ENCODE measurements around the gene MYO1E.

MYO1E gene

GRCh38 chr15:59178151-59178695 lies 194.4 kb downstream of the MYO1E start:
- Histone ChIP-seq H3K9me2 (replicated peaks; ENCODE audit: insufficient read depth, low read length) (no peaks in the 10 kb centered on the region), H4K20me1 (ENCODE audit: low read depth, low read length) (no peaks in the 10 kb centered on the region), H3K79me2 (ENCODE audit: insufficient read depth, low read length) (no peaks in the 10 kb centered on the region), H3K27me3 (ENCODE audit: low read length) (no peaks in the 10 kb centered on the region), H3K36me3 (ENCODE audit: low read length) (peaks cover 76% of the 10 kb centered on the region), H3K9ac (ENCODE audit: low read length) (no peak overlapping the region), H3K27ac (ENCODE audit: low read depth, low read length) (no peak overlapping the region), H2AFZ (ENCODE audit: low read depth, low read length, severe bottlenecking) (no peak overlapping the region), H3K4me3 (ENCODE audit: insufficient read depth, low read length, poor library complexity, severe bottlenecking) (no peak overlapping the region), H3K4me2 (ENCODE audit: low read depth, low read length, poor library complexity, severe bottlenecking) (no peak overlapping the region), H3F3A (ENCODE audit: insufficient read depth) (peaks cover 22% of the 10 kb centered on the region), H3K9me3 (ENCODE audit: insufficient read depth, low read length) (no peaks in the 10 kb centered on the region)
- TF ChIP-seq EZH2phosphoT487 (conservative IDR thresholded peaks at IDR 0.05; ENCODE audit: low read length): no peak
- TF ChIP-seq, protein P1, sequence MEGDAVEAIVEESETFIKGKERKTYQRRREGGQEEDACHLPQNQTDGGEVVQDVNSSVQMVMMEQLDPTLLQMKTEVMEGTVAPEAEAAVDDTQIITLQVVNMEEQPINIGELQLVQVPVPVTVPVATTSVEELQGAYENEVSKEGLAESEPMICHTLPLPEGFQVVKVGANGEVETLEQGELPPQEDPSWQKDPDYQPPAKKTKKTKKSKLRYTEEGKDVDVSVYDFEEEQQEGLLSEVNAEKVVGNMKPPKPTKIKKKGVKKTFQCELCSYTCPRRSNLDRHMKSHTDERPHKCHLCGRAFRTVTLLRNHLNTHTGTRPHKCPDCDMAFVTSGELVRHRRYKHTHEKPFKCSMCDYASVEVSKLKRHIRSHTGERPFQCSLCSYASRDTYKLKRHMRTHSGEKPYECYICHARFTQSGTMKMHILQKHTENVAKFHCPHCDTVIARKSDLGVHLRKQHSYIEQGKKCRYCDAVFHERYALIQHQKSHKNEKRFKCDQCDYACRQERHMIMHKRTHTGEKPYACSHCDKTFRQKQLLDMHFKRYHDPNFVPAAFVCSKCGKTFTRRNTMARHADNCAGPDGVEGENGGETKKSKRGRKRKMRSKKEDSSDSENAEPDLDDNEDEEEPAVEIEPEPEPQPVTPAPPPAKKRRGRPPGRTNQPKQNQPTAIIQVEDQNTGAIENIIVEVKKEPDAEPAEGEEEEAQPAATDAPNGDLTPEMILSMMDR (IDR thresholded peaks at IDR 0.05; ENCODE audit: insufficient read depth, low read length, poor library complexity, severe bottlenecking): no peak

- H3F3A ChIP-seq (ENCODE audit: insufficient read depth): peaks cover 22% of the 10 kb centered on the region
- no peak overlapping the region for H2AFZ ChIP-seq (ENCODE audit: low read depth, low read length, severe bottlenecking)
- no peaks in the 10 kb centered on the region for H3K9me3 ChIP-seq (ENCODE audit: insufficient read depth, low read length)
- no peak overlapping the region for H3K9ac ChIP-seq (ENCODE audit: low read length)
- no peak overlapping the region for H3K4me3 ChIP-seq (ENCODE audit: insufficient read depth, low read length, poor library complexity, severe bottlenecking)
- no peak overlapping the region for H3K4me2 ChIP-seq (ENCODE audit: low read depth, low read length, poor library complexity, severe bottlenecking)
- H3K27ac ChIP-seq (ENCODE audit: low read depth, low read length): no peak overlapping the region
- no peaks in the 10 kb centered on the region for H4K20me1 ChIP-seq (ENCODE audit: low read depth, low read length)
- TF ChIP-seq, protein P1 (IDR thresholded peaks at IDR 0.05; ENCODE audit: insufficient read depth, low read length, poor library complexity, severe bottlenecking): no peak
- no peak for TF ChIP-seq EZH2phosphoT487 (conservative IDR thresholded peaks at IDR 0.05; ENCODE audit: low read length)
- no peaks in the 10 kb centered on the region for H3K79me2 ChIP-seq (ENCODE audit: insufficient read depth, low read length)
- no peaks in the 10 kb centered on the region for H3K9me2 ChIP-seq (replicated peaks; ENCODE audit: insufficient read depth, low read length)
- H3K36me3 ChIP-seq (ENCODE audit: low read length): peaks cover 74% of the 10 kb centered on the region
- H3K27me3 ChIP-seq (ENCODE audit: low read length): no peaks in the 10 kb centered on the region
Observed at GRCh38 chr15:59177317-59177660, 195.4 kb downstream of the MYO1E start.

DNA sequence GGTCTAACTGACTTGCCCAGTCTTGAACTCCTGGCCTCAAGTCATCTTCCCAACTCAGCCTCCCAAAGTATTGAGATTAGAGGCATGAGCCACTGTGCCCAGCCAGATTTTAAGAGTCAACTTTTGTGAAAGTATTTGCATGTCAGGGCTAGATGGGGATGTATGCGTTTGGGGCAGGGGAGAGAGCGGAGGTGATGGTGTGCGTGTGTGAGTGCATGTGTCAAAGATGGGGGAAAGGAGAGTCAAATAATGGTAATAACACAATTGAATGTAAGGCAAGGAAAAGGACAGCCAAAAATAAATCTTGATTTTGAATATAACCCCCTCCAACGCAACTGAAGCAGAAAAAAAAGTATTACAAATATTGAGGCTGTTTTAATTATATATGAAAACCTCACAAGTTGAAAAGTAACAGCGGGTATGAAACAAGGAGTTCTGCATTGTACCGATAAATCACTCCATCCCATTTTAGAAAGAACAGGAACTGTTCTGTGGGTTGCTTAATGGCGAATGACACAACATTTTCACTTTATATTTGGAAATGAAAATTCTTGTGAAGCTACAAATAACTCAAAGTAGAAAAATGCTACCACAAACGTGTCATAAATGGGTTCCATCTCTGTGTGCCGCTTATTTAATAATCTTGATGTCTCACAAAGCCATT lies 195.9 kb downstream of the MYO1E start:
- Histone ChIP-seq H3K36me3 (ENCODE audit: low read length) (peaks cover 70% of the 10 kb centered on the region), H3K27me3 (ENCODE audit: low read length) (no peaks in the 10 kb centered on the region), H3K9ac (ENCODE audit: low read length) (no peak overlapping the region), H3K79me2 (ENCODE audit: insufficient read depth, low read length) (no peaks in the 10 kb centered on the region), H2AFZ (ENCODE audit: low read depth, low read length, severe bottlenecking) (no peak overlapping the region), H3K9me2 (replicated peaks; ENCODE audit: insufficient read depth, low read length) (no peaks in the 10 kb centered on the region), H3F3A (ENCODE audit: insufficient read depth) (peaks cover 20% of the 10 kb centered on the region), H3K9me3 (ENCODE audit: insufficient read depth, low read length) (no peaks in the 10 kb centered on the region), H3K4me2 (ENCODE audit: low read depth, low read length, poor library complexity, severe bottlenecking) (no peak overlapping the region), H4K20me1 (ENCODE audit: low read depth, low read length) (no peaks in the 10 kb centered on the region), H3K4me3 (ENCODE audit: insufficient read depth, low read length, poor library complexity, severe bottlenecking) (no peak overlapping the region), H3K27ac (ENCODE audit: low read depth, low read length) (no peak overlapping the region)
- TF ChIP-seq EZH2phosphoT487 (conservative IDR thresholded peaks at IDR 0.05; ENCODE audit: low read length): no peak
- TF ChIP-seq, protein P1 (IDR thresholded peaks at IDR 0.05; ENCODE audit: insufficient read depth, low read length, poor library complexity, severe bottlenecking): no peak
